Skeletal muscle satellite cell (primary cell): Measurements from ENCODE around the gene BCL2L2.

Experiments
- H3K27me3 ChIP-seq: 2 replicates; pipeline ENCODE4 v1.7.0; 2013; ENCODE audit warnings: low read length; ENCODE audit not compliant: control insufficient read depth, insufficient read depth
- H3K36me3 ChIP-seq: 2 replicates; pipeline ENCODE4 v1.7.0; 2013; ENCODE audit warnings: mild to moderate bottlenecking, control low read depth, low read length; ENCODE audit not compliant: insufficient read depth
- H3K4me1 ChIP-seq: 2 replicates; pipeline ENCODE4 v1.7.0; 2013; ENCODE audit warnings: low read length; ENCODE audit not compliant: control insufficient read depth, insufficient read depth
- H3K4me2 ChIP-seq: 2 replicates; pipeline ENCODE4 v1.7.0; 2013; ENCODE audit warnings: mild to moderate bottlenecking, low read length
- H3K4me3 ChIP-seq: 2 replicates; pipeline ENCODE4 v1.7.0; 2013; ENCODE audit warnings: low read length
- H3K9ac ChIP-seq: 2 replicates; pipeline ENCODE4 v1.7.0; 2013; ENCODE audit warnings: mild to moderate bottlenecking, low read depth, low read length, moderate library complexity
- H3K9me3 ChIP-seq: replicated peaks from 2 replicates; pipeline ENCODE4 v1.7.0; 2013; ENCODE audit warnings: mild to moderate bottlenecking, control low read depth, low read length

The BCL2L2 gene

GRCh38 chr14:23352506-23353432, 46.1 kb downstream of the BCL2L2 start, which contains the start of gene SLC22A17:
SLC22A17 (minus strand) TSS chr14:23352887.
- Histone ChIP-seq H3K4me3 (peak within 1 kb of the TSS; percentile 79), H3K27me3 (peaks cover 42% of the 10 kb centered on the region), H3K9ac (peak within 1 kb of the TSS; percentile 18), H3K36me3 (no peaks in the 10 kb centered on the region), H3K9me3 (no peaks in the 10 kb centered on the region), H3K4me2 (peak within 1 kb of the TSS; percentile 91), H3K4me1 (peaks cover 7% of the 10 kb centered on the region)

- H3K4me2 ChIP-seq: no peak overlapping the region
- H3K36me3 ChIP-seq: no peaks in the 10 kb centered on the region
- H3K27me3 ChIP-seq: peaks cover 42% of the 10 kb centered on the region
- H3K9ac ChIP-seq: no peak overlapping the region
- H3K9me3 ChIP-seq: no peaks in the 10 kb centered on the region
- H3K4me3 ChIP-seq: no peak overlapping the region
- H3K4me1 ChIP-seq: peaks cover 7% of the 10 kb centered on the region
These were observed 46.8 kb downstream of the BCL2L2 start for GRCh38 chr14:23353433-23353780.

- Histone ChIP-seq H3K9ac (no peak overlapping the region), H3K4me1 (peaks cover 7% of the 10 kb centered on the region), H3K4me3 (no peak overlapping the region), H3K27me3 (peaks cover 42% of the 10 kb centered on the region), H3K4me2 (no peak overlapping the region), H3K9me3 (no peaks in the 10 kb centered on the region), H3K36me3 (no peaks in the 10 kb centered on the region)
These were observed 48.4 kb downstream of the BCL2L2 start for GRCh38 chr14:23354990-23355389.

- no peaks in the 10 kb centered on the region for H3K36me3 ChIP-seq
- H3K4me3 ChIP-seq: no peak overlapping the region
- no peak overlapping the region for H3K9ac ChIP-seq
- peaks cover 7% of the 10 kb centered on the region for H3K4me1 ChIP-seq
- no peak overlapping the region for H3K4me2 ChIP-seq
- H3K27me3 ChIP-seq: peaks cover 43% of the 10 kb centered on the region
- H3K9me3 ChIP-seq: no peaks in the 10 kb centered on the region
These were observed 49.3 kb downstream of the BCL2L2 start for GRCh38 chr14:23355871-23356435.

GRCh38 chr14:23356662-23357061, 50.0 kb downstream of the BCL2L2 start:
- Histone ChIP-seq H3K36me3 (no peaks in the 10 kb centered on the region), H3K27me3 (peaks cover 44% of the 10 kb centered on the region), H3K9me3 (no peaks in the 10 kb centered on the region), H3K9ac (no peak overlapping the region), H3K4me1 (peaks cover 6% of the 10 kb centered on the region), H3K4me2 (no peak overlapping the region), H3K4me3 (no peak overlapping the region)

- Histone ChIP-seq H3K36me3 (no peaks in the 10 kb centered on the region), H3K27me3 (peaks cover 50% of the 10 kb centered on the region), H3K4me1 (peaks cover under 1% of the 10 kb centered on the region), H3K9ac (no peak overlapping the region), H3K4me2 (no peak overlapping the region), H3K9me3 (no peaks in the 10 kb centered on the region), H3K4me3 (no peak overlapping the region)
These were observed 50.6 kb downstream of the BCL2L2 start for GRCh38 chr14:23357261-23357660.

GRCh38 chr14:23358042-23358441, 51.4 kb downstream of the BCL2L2 start:
- Histone ChIP-seq H3K9me3 (no peaks in the 10 kb centered on the region), H3K4me1 (no peaks in the 10 kb centered on the region), H3K4me2 (no peak overlapping the region), H3K9ac (no peak overlapping the region), H3K27me3 (peaks cover 49% of the 10 kb centered on the region), H3K36me3 (no peaks in the 10 kb centered on the region), H3K4me3 (no peak overlapping the region)

GRCh38 chr14:23358553-23359166, 52.0 kb downstream of the BCL2L2 start:
- H3K4me1 ChIP-seq: no peaks in the 10 kb centered on the region
- no peak overlapping the region for H3K9ac ChIP-seq
- no peaks in the 10 kb centered on the region for H3K36me3 ChIP-seq
- H3K4me3 ChIP-seq: no peak overlapping the region
- H3K4me2 ChIP-seq: no peak overlapping the region
- no peaks in the 10 kb centered on the region for H3K9me3 ChIP-seq
- peaks cover 47% of the 10 kb centered on the region for H3K27me3 ChIP-seq

GRCh38 chr14:23359167-23359626, 52.6 kb downstream of the BCL2L2 start:
- Histone ChIP-seq H3K4me3 (no peak overlapping the region), H3K9me3 (no peaks in the 10 kb centered on the region), H3K36me3 (no peaks in the 10 kb centered on the region), H3K4me1 (no peaks in the 10 kb centered on the region), H3K4me2 (no peak overlapping the region), H3K27me3 (peaks cover 47% of the 10 kb centered on the region), H3K9ac (no peak overlapping the region)

- peaks cover 47% of the 10 kb centered on the region for H3K27me3 ChIP-seq
- H3K9ac ChIP-seq: no peak overlapping the region
- no peak overlapping the region for H3K4me2 ChIP-seq
- no peaks in the 10 kb centered on the region for H3K36me3 ChIP-seq
- H3K4me3 ChIP-seq: no peak overlapping the region
- no peaks in the 10 kb centered on the region for H3K4me1 ChIP-seq
- H3K9me3 ChIP-seq: no peaks in the 10 kb centered on the region
These were observed 53.3 kb downstream of the BCL2L2 start for GRCh38 chr14:23359722-23360447.

- Histone ChIP-seq H3K27me3 (peaks cover 46% of the 10 kb centered on the region), H3K36me3 (no peaks in the 10 kb centered on the region), H3K4me1 (no peaks in the 10 kb centered on the region), H3K9ac (no peak overlapping the region), H3K9me3 (no peaks in the 10 kb centered on the region), H3K4me2 (no peak overlapping the region), H3K4me3 (no peak overlapping the region)
These were observed 53.9 kb downstream of the BCL2L2 start for GRCh38 chr14:23360496-23360895.
